ENCODE measurements around the gene RNF138. TPM values are rescaled to one million over a fixed set of nuclear protein-coding genes. Genes with fewer than 3 reads are reported as not detected.

RNF138 gene
- polyA plus RNA-seq, 2 of the 4 experiments (the other 2 are of a cell fraction), result 17.4 to 18.3 TPM

GRCh38 chr18:32104516-32104915, 12.8 kb downstream of the RNF138 start:
- ATAC-seq, result no peak
- no peaks in the 10 kb centered on the region for H3K9me3 ChIP-seq
- WGBS (ENCODE audit: missing lambda C conversion rate), result 84% methylated on average over 2 of the region's 2 CpGs
- TF ChIP-seq ZFP36 (IDR thresholded peaks at IDR 0.05; ENCODE audit: borderline replicate concordance, partially characterized antibody), result no peak
- no peak for TF ChIP-seq CBX2 (IDR thresholded peaks at IDR 0.05; ENCODE audit: borderline replicate concordance, low read depth)
- no peak for TF ChIP-seq ESRRA (IDR thresholded peaks at IDR 0.05; ENCODE audit: borderline replicate concordance, low read length)
- no peak for TF ChIP-seq KDM5A (IDR thresholded peaks at IDR 0.05)
- TF ChIP-seq NFE2L2 (conservative IDR thresholded peaks at IDR 0.05; ENCODE audit: low read length), result no peak
- no peak for TF ChIP-seq GATA3 (IDR thresholded peaks at IDR 0.05; ENCODE audit: borderline replicate concordance)
- TF ChIP-seq CTCF (IDR thresholded peaks at IDR 0.05), result no peak
- no peak for TF ChIP-seq HEYL (CRISPR knock-in tag; IDR thresholded peaks at IDR 0.05)
- TF ChIP-seq E2F6 (IDR thresholded peaks at IDR 0.05; ENCODE audit: borderline replicate concordance, low read depth), result no peak
- H3K27ac ChIP-seq, result no peak overlapping the region
- ChIA-PET POLR2A (no interaction called here), CTCF (interaction anchor here (0.6 kb wide), 1 partner anchor 112 kb away, joined by 3 read pairs; no protein-coding TSS in a partner anchor)
- no peak overlapping the region for H3K4me2 ChIP-seq
- no peaks in the 10 kb centered on the region for H3K4me1 ChIP-seq
- FAIRE-seq, result no peak
- DNase-seq (ENCODE audit: low read depth in 1 of 2, low spot score in 1 of 2), result no peak
- H3K4me3 ChIP-seq, result no peak overlapping the region

- DNase-seq (ENCODE audit: low read depth in 1 of 2, low spot score in 1 of 2), result no peak
- WGBS (ENCODE audit: missing lambda C conversion rate), result 90% methylated on average over 3 of the region's 3 CpGs
- no peak for FAIRE-seq
- H3K4me1 ChIP-seq, result peaks cover 10% of the 10 kb centered on the region
- no peaks in the 10 kb centered on the region for H3K9me3 ChIP-seq
- ChIA-PET POLR2A (no interaction called here), CTCF (no interaction called here)
- TF ChIP-seq ZC3H11A (IDR thresholded peaks at IDR 0.05), result no peak
- TF ChIP-seq HES2 (IDR thresholded peaks at IDR 0.05), result no peak
- TF ChIP-seq KDM1A (IDR thresholded peaks at IDR 0.05; ENCODE audit: low read depth), result no peak
- TF ChIP-seq POLR2AphosphoS2 (conservative IDR thresholded peaks at IDR 0.05; ENCODE audit: low read length), result no peak
- no peak for TF ChIP-seq HDAC2 (IDR thresholded peaks at IDR 0.05)
- TF ChIP-seq MAFK (IDR thresholded peaks at IDR 0.05; ENCODE audit: partially characterized antibody), result no peak
- no peak for TF ChIP-seq KDM5A (IDR thresholded peaks at IDR 0.05)
- TF ChIP-seq FOSB (CRISPR knock-in tag; IDR thresholded peaks at IDR 0.05), result no peak
- H3K4me2 ChIP-seq, result no peak overlapping the region
- H3K4me3 ChIP-seq, result no peak overlapping the region
- H3K27ac ChIP-seq, result no peak overlapping the region
- ATAC-seq, result no peak
Measured at GRCh38 chr18:32110005-32110404, 18.3 kb downstream of the RNF138 start.

DNA sequence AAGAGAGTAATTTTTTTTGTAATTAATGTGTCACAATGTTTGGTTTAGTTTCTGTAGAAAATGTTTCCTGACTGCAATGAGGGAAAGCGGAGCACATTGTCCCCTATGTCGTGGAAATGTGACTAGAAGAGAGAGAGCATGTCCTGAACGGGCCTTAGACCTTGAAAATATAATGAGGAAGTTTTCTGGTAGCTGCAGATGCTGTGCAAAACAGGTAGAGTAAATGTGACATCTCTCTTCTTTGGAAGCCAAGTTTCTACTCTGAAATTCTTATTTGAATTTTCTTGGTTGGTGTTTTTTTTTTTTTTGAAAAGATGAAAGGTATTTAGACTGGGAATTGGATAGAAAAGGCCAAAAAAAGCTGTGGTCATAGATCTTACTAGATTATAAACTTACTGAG, 20.0 kb downstream of the RNF138 start:
- FAIRE-seq (no peak), ATAC-seq (no peak)
- POLR2A ChIA-PET, result no interaction called here

More for the DNA sequence above, 20.0 kb downstream of the RNF138 start:
- no peak for TF ChIP-seq JUN (IDR thresholded peaks at IDR 0.05)
- no peak for TF ChIP-seq KDM5A (IDR thresholded peaks at IDR 0.05)
- TF ChIP-seq SMC3 (IDR thresholded peaks at IDR 0.05), result no peak
- no peak for TF ChIP-seq RNF2 (IDR thresholded peaks at IDR 0.05; ENCODE audit: borderline replicate concordance, low read depth)
- no peak for TF ChIP-seq EHF (CRISPR knock-in tag; IDR thresholded peaks at IDR 0.05)
- no peak for TF ChIP-seq HEYL (CRISPR knock-in tag; IDR thresholded peaks at IDR 0.05)
- no peak for TF ChIP-seq ATOH8 (CRISPR knock-in tag; IDR thresholded peaks at IDR 0.05; ENCODE audit: low read depth)
- TF ChIP-seq, protein P1, sequence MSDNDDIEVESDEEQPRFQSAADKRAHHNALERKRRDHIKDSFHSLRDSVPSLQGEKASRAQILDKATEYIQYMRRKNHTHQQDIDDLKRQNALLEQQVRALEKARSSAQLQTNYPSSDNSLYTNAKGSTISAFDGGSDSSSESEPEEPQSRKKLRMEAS (IDR thresholded peaks at IDR 0.05), result no peak
- no peak for TF ChIP-seq CBX2 (IDR thresholded peaks at IDR 0.05; ENCODE audit: borderline replicate concordance, low read depth)
- TF ChIP-seq PBX3 (IDR thresholded peaks at IDR 0.05), result no peak
- TF ChIP-seq CBX8 (IDR thresholded peaks at IDR 0.05), result no peak
- TF ChIP-seq HDAC2 (IDR thresholded peaks at IDR 0.05), result no peak
- TF ChIP-seq RCOR1 (IDR thresholded peaks at IDR 0.05; ENCODE audit: low read depth, low read length), result no peak
- TF ChIP-seq HOXB13 (CRISPR knock-in tag; IDR thresholded peaks at IDR 0.05; ENCODE audit: low read depth), result no peak
- no peak for TF ChIP-seq HOXB5 (CRISPR knock-in tag; IDR thresholded peaks at IDR 0.05)
- no peak for TF ChIP-seq E2F6 (IDR thresholded peaks at IDR 0.05; ENCODE audit: borderline replicate concordance, low read depth)
- no peak for TF ChIP-seq BHLHE40 (IDR thresholded peaks at IDR 0.05; ENCODE audit: low read depth, low read length)
- TF ChIP-seq EHMT2 (IDR thresholded peaks at IDR 0.05; ENCODE audit: low read depth), result no peak
- TF ChIP-seq MAZ (IDR thresholded peaks at IDR 0.05; ENCODE audit: borderline replicate concordance, low read depth, low read length), result no peak
- peaks cover 10% of the 10 kb centered on the region for H3K4me1 ChIP-seq
- no peak overlapping the region for H3K4me3 ChIP-seq
- CTCF ChIA-PET, result no interaction called here
- no peak for DNase-seq (ENCODE audit: low read depth in 1 of 2, low spot score in 1 of 2)
- 85% methylated on average over 3 of the region's 3 CpGs for WGBS (ENCODE audit: missing lambda C conversion rate)
- no peak overlapping the region for H3K4me2 ChIP-seq
- no peaks in the 10 kb centered on the region for H3K9me3 ChIP-seq
- no peak overlapping the region for H3K27ac ChIP-seq
